Stomach (tissue), 9 donors: ENCODE measurements around the gene PERCC1. TPM values are rescaled to one million over a fixed set of nuclear protein-coding genes. Genes with fewer than 3 reads are reported as not detected.

Experiments
- DNase-seq, 2 donors: peaks; one replicate each; pipeline versions ENCODE4 v3.0.0 to v3.0.0-alpha.2; 2013 to 2019
- H3K27ac ChIP-seq, 5 donors: fragments of 200-600 bp in 4 of 5; sonication (generic) in 4 of 5; one replicate each; pipeline ENCODE4 v1.5.1; 2013 to 2019; ENCODE audit warnings: mild to moderate bottlenecking in 1 of 5, moderate library complexity in 1 of 5
- H3K27me3 ChIP-seq, 3 donors: fragments of 200-600 bp; sonication (generic); one replicate each; pipeline ENCODE4 v1.5.1; 2017 to 2019; ENCODE audit warnings: mixed run types in 1 of 3
- H3K36me3 ChIP-seq, 4 donors: fragments of 200-600 bp; sonication (generic); 1 replicate in 3 of 4; 2 replicates in 1 of 4; pipeline ENCODE4 v1.5.1; 2016 to 2019
- H3K4me1 ChIP-seq, 4 donors: fragments of 200-600 bp; sonication (generic); one replicate each; pipeline ENCODE4 v1.5.1; 2016 to 2019
- H3K4me3 ChIP-seq, 4 donors: fragments of 200-600 bp; sonication (generic) in 3 of 4; one replicate each; pipeline ENCODE4 v1.5.1; 2016 to 2019; ENCODE audit warnings: mild to moderate bottlenecking in 1 of 4
- H3K9me3 ChIP-seq, 4 donors: fragments of 200-600 bp; sonication (generic); one replicate each; pipeline ENCODE4 v1.5.1; 2016 to 2019
- CTCF ChIP-seq, 7 experiments: fragments of 450-650 bp in 4 of 7; fragments of 200-600 bp in 3 of 7; sonication (generic) in 3 of 7; IDR thresholded peaks; one replicate each; pipeline ENCODE4 v1.5.1; 2016 to 2019; ENCODE audit warnings: antibody characterized with exemption in 7 of 7, control low read depth in 2 of 7, mild to moderate bottlenecking in 1 of 7
- EP300 ChIP-seq: sonication (generic); formaldehyde crosslinking; IDR thresholded peaks from one replicate; pipeline ENCODE4 v1.6.1; 2017; ENCODE audit warnings: antibody characterized with exemption
- POLR2A ChIP-seq, 4 donors: fragments of 450-650 bp; IDR thresholded peaks; one replicate each; pipeline ENCODE4 v1.6.1; 2016; ENCODE audit warnings: antibody characterized with exemption in 4 of 4, control low read depth in 2 of 4, mild to moderate bottlenecking in 1 of 4, moderate library complexity in 1 of 4
- POLR2AphosphoS5 ChIP-seq, 3 donors: sonication (generic); formaldehyde crosslinking; IDR thresholded peaks; one replicate each; pipeline ENCODE4 v1.6.1; 2016; ENCODE audit warnings: antibody characterized with exemption in 3 of 3
- WGBS, 5 donors: extraction: QIAGEN DNeasy Blood & Tissue Kit in 3 of 5; methylation state at CpG; one replicate each; pipeline versions ENCODE4 v1.1.5 to v1.1.7; 2013 to 2018; 5-methylcytosine and 5-hydroxymethylcytosine counted together
- intact Hi-C: fragments of 100-400 bp; cut with DNase I; formaldehyde crosslinking; loops from one replicate; pipeline ENCODE4 v1.15.1; 2023; ENCODE audit warnings: low total_unique reads
- polyA plus RNA-seq, 3 donors: library from polyadenylated mRNA; stranded (reverse); fragments of 200-250 nt; gene quantifications; one replicate each; pipeline ENCODE4 v1.2.3, GENCODE V29; 2013
- total RNA-seq, 5 donors: library from RNA; depleted of rRNA; stranded (reverse); fragments of >200 nt; gene quantifications; one replicate each; pipeline versions ENCODE4 v1.1.0 to v1.2.3, GENCODE V29; 2014 to 2016
- donor health status: healthy with polysubstance abuse.
- donor health status: Bipolar disorder and iron deficiency.
- donor health status: healthy.

The PERCC1 gene
- total and polyA plus RNA-seq, 8 donors, result 2.0 to 21.4 (median 3.3) TPM; not detected in 5

GRCh38 chr16:1442697-1443096, 11.8 kb downstream of the PERCC1 start:
- no peak overlapping the region for H3K27ac ChIP-seq
- no peaks in the 10 kb centered on the region for H3K27me3 ChIP-seq
- WGBS, 5 donors, result 81 to 98% (median 86%) methylated on average over 9 to 24 of the region's 24 CpGs
- intact Hi-C loops, result no loop called here
- TF ChIP-seq POLR2AphosphoS5 (IDR thresholded peaks at IDR 0.05) (no peak), EP300 (no peak), CTCF (IDR thresholded peaks at IDR 0.05) (no peak)
- DNase-seq, result no peak
- H3K9me3 ChIP-seq, result no peaks in the 10 kb centered on the region
- H3K36me3 ChIP-seq, result peaks cover 20 to 27% (median 27%) of the 10 kb centered on the region in 4 donors
- peaks cover 0 to 4% (median 0%) of the 10 kb centered on the region in 4 donors for H3K4me1 ChIP-seq
- no peak overlapping the region for H3K4me3 ChIP-seq

- 68 to 83% (median 75%) methylated on average over 11 to 38 of the region's 38 CpGs for WGBS, 5 donors
- H3K4me3 ChIP-seq, result no peak overlapping the region
These were observed 12.6 kb downstream of the PERCC1 start for GRCh38 chr16:1443403-1443973.

GRCh38 chr16:1443980-1444729, 13.3 kb downstream of the PERCC1 start, which contains the start of gene CCDC154:
Gene CCDC154, minus strand, starts transcription at chr16:1444556. Its CDS starts 234 bp downstream, at chr16:1444322.
- Histone ChIP-seq H3K9me3 (no peaks in the 10 kb centered on the region), H3K27ac (no peak within 1 kb of the TSS), H3K4me1 (no peaks in the 10 kb centered on the region), H3K36me3 (peaks cover 25 to 42% (median 41%) of the 10 kb centered on the region in 4 donors), H3K27me3 (no peaks in the 10 kb centered on the region), H3K4me3 (no peak within 1 kb of the TSS)
- intact Hi-C loops, result no loop called here
- no peak for DNase-seq
- WGBS, 5 donors, result 75 to 82% (median 77%) methylated on average over 22 to 27 of the region's 27 CpGs
- TF ChIP-seq EP300, result no peak
- TF ChIP-seq CTCF (IDR thresholded peaks at IDR 0.05), result no peak
- no peak for TF ChIP-seq POLR2AphosphoS5 (IDR thresholded peaks at IDR 0.05)
- TF ChIP-seq POLR2A (IDR thresholded peaks at IDR 0.05), result no peak

More at GRCh38 chr16:1443403-1443973, 12.6 kb downstream of the PERCC1 start:
- Histone ChIP-seq H3K9me3 (no peaks in the 10 kb centered on the region), H3K27ac (no peak overlapping the region), H3K4me1 (peaks cover 0 to under 1% (median 0%) of the 10 kb centered on the region in 4 donors), H3K27me3 (no peaks in the 10 kb centered on the region), H3K36me3 (peaks cover 25 to 35% (median 35%) of the 10 kb centered on the region in 4 donors)
- intact Hi-C loops, result no loop called here
- no peak for TF ChIP-seq POLR2AphosphoS5 (IDR thresholded peaks at IDR 0.05)
- TF ChIP-seq EP300, result no peak
- no peak for TF ChIP-seq POLR2A (IDR thresholded peaks at IDR 0.05)
- no peak for TF ChIP-seq CTCF (IDR thresholded peaks at IDR 0.05)
- DNase-seq, result no peak

- Histone ChIP-seq H3K4me1 (no peaks in the 10 kb centered on the region), H3K4me3 (no peak overlapping the region), H3K27me3 (no peaks in the 10 kb centered on the region), H3K9me3 (no peaks in the 10 kb centered on the region), H3K36me3 (peaks cover 25 to 50% (median 49%) of the 10 kb centered on the region in 4 donors), H3K27ac (no peak overlapping the region)
- 85 to 90% (median 87%) methylated on average over 47 to 48 of the region's 48 CpGs for WGBS, 5 donors
- no peak for TF ChIP-seq POLR2AphosphoS5 (IDR thresholded peaks at IDR 0.05)
- TF ChIP-seq CTCF (IDR thresholded peaks at IDR 0.05), result no peak
- no peak for TF ChIP-seq EP300
- TF ChIP-seq POLR2A (IDR thresholded peaks at IDR 0.05), result no peak
- intact Hi-C loops, result no loop called here
- no peak for DNase-seq
These were observed 14.0 kb downstream of the PERCC1 start for GRCh38 chr16:1444730-1445517.
